ELF-1 (cell line): ENCODE measurements around the gene EI24.

Experiments used
- DNase-seq: peaks from one replicate; pipeline ENCODE4 v3.0.0-alpha.2; 2016; ENCODE audit warnings: low read depth, low spot score

Gene EI24

DNA sequence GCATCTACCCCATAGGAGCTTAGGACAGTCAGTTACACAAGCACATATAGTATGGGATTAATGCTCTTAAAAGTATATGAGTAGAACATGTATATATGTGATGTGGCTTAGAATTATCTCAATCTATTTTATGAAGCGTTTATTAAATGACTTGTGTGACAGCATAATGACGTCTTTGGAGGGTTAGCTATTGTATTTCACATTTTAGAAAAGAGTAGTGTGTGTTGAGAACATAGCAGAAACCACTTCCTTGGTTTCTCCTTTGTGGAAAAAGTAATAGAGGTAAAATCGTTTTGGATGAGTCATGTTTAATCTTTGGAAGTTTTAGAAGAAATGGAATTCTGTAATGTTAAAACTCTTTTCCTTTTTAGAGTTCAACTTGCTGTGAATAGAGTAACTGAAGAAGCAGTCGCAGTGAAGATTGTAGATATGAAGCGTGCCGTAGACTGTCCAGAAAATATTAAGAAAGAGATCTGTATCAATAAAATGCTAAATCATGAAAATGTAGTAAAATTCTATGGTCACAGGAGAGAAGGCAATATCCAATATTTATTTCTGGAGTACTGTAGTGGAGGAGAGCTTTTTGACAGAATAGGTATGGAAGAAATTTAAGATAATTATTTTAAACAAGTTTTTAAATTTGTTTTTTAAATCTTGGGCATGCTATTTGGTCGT is 58.1 kb downstream of the EI24 start:
- no peak for DNase-seq
